ENCODE results near the gene DEUP1. TPM values are rescaled to one million over a fixed set of nuclear protein-coding genes. Genes with fewer than 3 reads are reported as not detected.

Gene DEUP1
- total and polyA plus RNA-seq, 8 donors: 0.34 to 3.8 (median 2.4) TPM

DNA sequence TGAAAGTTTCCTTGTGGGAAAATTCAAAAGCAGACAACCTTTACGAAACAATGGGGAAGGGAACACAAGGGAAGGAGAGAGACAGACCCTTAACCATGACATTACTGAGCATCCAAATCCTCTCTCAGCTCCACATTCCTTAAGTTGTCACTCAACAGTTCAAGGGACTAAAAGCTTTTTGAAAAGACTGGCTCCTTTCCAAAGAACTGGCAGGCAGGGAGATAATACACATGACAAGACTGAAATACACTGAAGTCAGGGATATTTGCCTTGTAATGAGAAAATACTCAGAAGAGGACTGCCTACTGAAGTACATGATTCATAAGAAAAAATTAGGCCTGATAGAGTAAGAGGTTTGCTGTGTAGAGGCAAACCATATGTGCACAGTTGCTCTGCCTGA, 143.6 kb downstream of the DEUP1 start:
- DNase-seq (no peak), ATAC-seq (no peak)
- Histone ChIP-seq H3K4me3 (no peak overlapping the region), H3K9me3 (no peaks in the 10 kb centered on the region), H3K4me1 (no peaks in the 10 kb centered on the region), H3K27me3 (no peaks in the 10 kb centered on the region), H3K36me3 (peaks cover 0 to 31% of the 10 kb centered on the region in 2 donors), H3K27ac (no peak overlapping the region)
- TF ChIP-seq, protein P1, sequence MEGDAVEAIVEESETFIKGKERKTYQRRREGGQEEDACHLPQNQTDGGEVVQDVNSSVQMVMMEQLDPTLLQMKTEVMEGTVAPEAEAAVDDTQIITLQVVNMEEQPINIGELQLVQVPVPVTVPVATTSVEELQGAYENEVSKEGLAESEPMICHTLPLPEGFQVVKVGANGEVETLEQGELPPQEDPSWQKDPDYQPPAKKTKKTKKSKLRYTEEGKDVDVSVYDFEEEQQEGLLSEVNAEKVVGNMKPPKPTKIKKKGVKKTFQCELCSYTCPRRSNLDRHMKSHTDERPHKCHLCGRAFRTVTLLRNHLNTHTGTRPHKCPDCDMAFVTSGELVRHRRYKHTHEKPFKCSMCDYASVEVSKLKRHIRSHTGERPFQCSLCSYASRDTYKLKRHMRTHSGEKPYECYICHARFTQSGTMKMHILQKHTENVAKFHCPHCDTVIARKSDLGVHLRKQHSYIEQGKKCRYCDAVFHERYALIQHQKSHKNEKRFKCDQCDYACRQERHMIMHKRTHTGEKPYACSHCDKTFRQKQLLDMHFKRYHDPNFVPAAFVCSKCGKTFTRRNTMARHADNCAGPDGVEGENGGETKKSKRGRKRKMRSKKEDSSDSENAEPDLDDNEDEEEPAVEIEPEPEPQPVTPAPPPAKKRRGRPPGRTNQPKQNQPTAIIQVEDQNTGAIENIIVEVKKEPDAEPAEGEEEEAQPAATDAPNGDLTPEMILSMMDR (IDR thresholded peaks at IDR 0.05): no peak
- intact Hi-C loops (cut with DNase I): no loop called here

DNA sequence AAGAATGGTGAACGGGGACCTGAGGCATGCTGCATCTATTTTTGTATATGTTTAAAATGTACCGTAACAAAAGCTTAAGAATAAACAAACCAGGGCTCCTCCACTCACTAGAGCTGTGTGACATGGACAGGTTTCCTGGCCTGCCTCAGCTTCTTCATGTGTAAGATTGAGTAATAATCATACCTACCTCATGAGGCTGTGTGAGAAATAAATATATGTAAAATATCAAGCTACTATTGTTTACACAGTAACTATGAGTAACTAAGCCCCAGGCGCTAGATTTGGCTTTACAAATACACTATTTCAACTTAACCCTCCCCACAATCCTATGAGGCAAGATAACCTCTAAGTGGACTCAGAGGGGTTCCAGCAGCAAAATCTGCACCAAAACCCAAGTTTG, 146.3 kb downstream of the DEUP1 start:
- intact Hi-C loops (cut with DNase I): no loop called here

DNA sequence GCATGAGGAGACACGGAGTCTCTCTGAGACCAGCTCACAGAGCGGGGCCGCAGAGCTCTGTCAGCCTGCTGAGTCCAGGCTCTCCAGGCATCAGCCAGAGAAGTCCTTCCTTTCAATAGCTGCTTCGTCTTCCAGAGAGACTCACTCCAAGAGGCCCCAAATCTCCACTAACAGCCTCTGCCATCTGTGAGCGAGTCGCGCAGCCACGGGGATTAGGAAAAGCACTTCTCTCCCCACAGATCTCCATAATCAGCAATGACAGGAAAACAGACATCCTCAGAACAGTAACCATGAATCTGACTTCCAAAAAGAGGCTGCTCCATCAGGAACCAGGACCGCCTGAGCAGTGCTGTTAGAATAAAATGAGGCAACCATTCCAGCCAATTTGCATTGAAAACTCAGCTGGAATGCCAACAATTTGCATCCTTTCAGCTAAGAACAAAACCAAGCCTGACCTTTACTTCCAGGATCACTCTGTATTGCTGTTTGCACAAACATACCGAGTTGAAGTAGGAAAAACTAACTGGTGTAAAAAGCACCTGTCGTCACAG, 147.2 kb downstream of the DEUP1 start:
- Histone ChIP-seq H3K4me3 (no peak overlapping the region), H3K27me3 (no peaks in the 10 kb centered on the region), H3K4me1 (no peaks in the 10 kb centered on the region), H3K27ac (no peak overlapping the region), H3K36me3 (peaks cover 0 to 51% of the 10 kb centered on the region in 2 donors), H3K9me3 (no peaks in the 10 kb centered on the region)
- ATAC-seq (no peak), DNase-seq (no peak)
- intact Hi-C loops (cut with DNase I): no loop called here
- TF ChIP-seq, protein P1 (IDR thresholded peaks at IDR 0.05): no peak

More for the DNA sequence above, 146.3 kb downstream of the DEUP1 start:
- peaks cover 0 to 44% of the 10 kb centered on the region in 2 donors for H3K36me3 ChIP-seq
- TF ChIP-seq, protein P1 (IDR thresholded peaks at IDR 0.05): no peak
- H3K27me3 ChIP-seq: no peaks in the 10 kb centered on the region
- no peak overlapping the region for H3K27ac ChIP-seq
- DNase-seq (no peak), ATAC-seq (no peak)
- no peaks in the 10 kb centered on the region for H3K4me1 ChIP-seq
- no peak overlapping the region for H3K4me3 ChIP-seq
- no peaks in the 10 kb centered on the region for H3K9me3 ChIP-seq

DNA sequence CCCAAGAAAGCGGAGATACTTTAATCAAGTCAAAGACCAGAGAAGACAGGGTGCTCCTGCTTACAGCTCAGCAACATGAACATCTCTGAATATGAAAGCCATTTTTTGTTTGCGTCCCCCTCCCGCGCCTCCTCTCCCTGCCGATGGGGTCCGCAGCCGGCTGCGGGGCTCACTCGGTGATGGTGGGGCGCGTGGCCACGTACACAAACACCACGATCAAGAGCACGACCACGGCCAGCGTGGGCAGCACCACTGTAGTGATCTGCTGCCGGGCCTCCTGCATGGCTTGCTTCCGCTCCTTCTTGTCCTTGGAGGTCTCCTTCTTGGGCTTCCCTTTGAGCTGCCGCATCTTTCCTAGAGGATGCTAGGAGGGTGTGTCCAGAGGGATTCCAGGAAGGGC, 148.3 kb downstream of the DEUP1 start:
- peaks cover 0 to 51% of the 10 kb centered on the region in 2 donors for H3K36me3 ChIP-seq
- no peak overlapping the region for H3K4me3 ChIP-seq
- DNase-seq (no peak), ATAC-seq (no peak)
- no peaks in the 10 kb centered on the region for H3K9me3 ChIP-seq
- H3K27ac ChIP-seq: no peak overlapping the region
- H3K27me3 ChIP-seq: no peaks in the 10 kb centered on the region
- no peaks in the 10 kb centered on the region for H3K4me1 ChIP-seq
- TF ChIP-seq, protein P1 (IDR thresholded peaks at IDR 0.05): no peak
- intact Hi-C loops (cut with DNase I): no loop called here

DNA sequence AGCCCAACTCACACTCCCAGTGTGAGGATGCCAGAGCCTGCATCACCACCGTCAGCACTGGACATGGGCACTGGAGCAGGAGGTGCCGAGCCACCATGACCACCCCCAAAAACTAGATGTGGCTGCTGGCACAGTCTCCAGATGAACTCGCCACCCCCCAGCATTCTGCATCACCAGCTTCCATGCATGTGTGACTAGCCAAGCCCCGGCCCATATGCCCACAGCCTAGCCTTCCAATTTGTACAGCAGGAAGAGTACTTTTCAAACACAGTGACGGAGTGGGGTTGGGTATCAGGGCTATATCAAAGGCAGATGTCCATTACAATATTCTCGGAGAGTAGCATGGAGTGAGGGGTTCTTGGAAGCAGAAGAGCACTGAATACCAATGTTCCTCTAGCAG, 149.7 kb downstream of the DEUP1 start:
- Histone ChIP-seq H3K4me1 (no peaks in the 10 kb centered on the region), H3K9me3 (no peaks in the 10 kb centered on the region), H3K36me3 (peaks cover 0 to 51% of the 10 kb centered on the region in 2 donors), H3K27ac (no peak overlapping the region), H3K27me3 (no peaks in the 10 kb centered on the region), H3K4me3 (no peak overlapping the region)
- ATAC-seq (no peak), DNase-seq (no peak)
- intact Hi-C loops (cut with DNase I): no loop called here
- TF ChIP-seq, protein P1 (IDR thresholded peaks at IDR 0.05): no peak

All from left lung (tissue), 10 donors.